ENCODE results near the gene FOXD4L1. TPM values are rescaled to one million over a fixed set of nuclear protein-coding genes. Genes with fewer than 3 reads are reported as not detected.
A peak's percentile ranks its signal among the peaks of the same experiment; 100 is the strongest.
"Not testable (repeated sequence)": the region's sequence is repeated elsewhere in the genome, so short reads cannot be mapped to it uniquely, and the experiment has no call there.

Gene FOXD4L1
- total and polyA plus RNA-seq, 4 donors, result 0.03 to 0.34 (median 0.28) TPM; not detected in 1

- Histone ChIP-seq H3K27me3 (ENCODE audit: control insufficient read depth in 3 of 3, insufficient read depth in 3 of 3, low read length in 2 of 3) (peaks cover 0 to 25% (median 16%) of the 10 kb centered on the region in 3 donors), H3K4me3 (peak overlapping the region; percentile 19), H3K4me1 (ENCODE audit: control insufficient read depth in 5 of 5, insufficient read depth in 5 of 5, low read length in 5 of 5) (peaks cover 0 to 12% (median 0%) of the 10 kb centered on the region in 5 donors)
- not testable (repeated sequence) for H3K9ac ChIP-seq (ENCODE audit: insufficient read depth in 1 of 2, low read length in 2 of 2); H3K27ac ChIP-seq (ENCODE audit: low read depth in 1 of 2, low read length in 1 of 2); H3K9me3 ChIP-seq (ENCODE audit: control insufficient read depth in 4 of 4, insufficient read depth in 3 of 4, low read length in 3 of 4); H3K36me3 ChIP-seq (ENCODE audit: control insufficient read depth in 4 of 4, insufficient read depth in 4 of 4, low read length in 4 of 4)
- ATAC-seq (ENCODE audit: insufficient read depth, low FRiP score) (peak; percentile 32), DNase-seq (peak in 2 of 3 donors; percentile 28 to 30)
- 6 to 8% methylated on average over 21 to 73 of the region's 73 CpGs for WGBS, 2 donors
Measured at GRCh38 chr2:113502216-113503093, 4.0 kb downstream of the FOXD4L1 start.

GRCh38 chr2:113503094-113504042 lies 4.9 kb downstream of the FOXD4L1 start:
- H3K9me3 ChIP-seq (ENCODE audit: control insufficient read depth in 4 of 4, insufficient read depth in 3 of 4, low read length in 3 of 4); H3K27ac ChIP-seq (ENCODE audit: low read depth in 1 of 2, low read length in 1 of 2); H3K9ac ChIP-seq (ENCODE audit: insufficient read depth in 1 of 2, low read length in 2 of 2); H3K36me3 ChIP-seq (ENCODE audit: control insufficient read depth in 4 of 4, insufficient read depth in 4 of 4, low read length in 4 of 4): not testable (repeated sequence)
- ATAC-seq (ENCODE audit: insufficient read depth, low FRiP score) (peak; percentile 53), DNase-seq (peak; percentile 32 to 60 (median 59))
- WGBS, 2 donors, result 0 to 2% methylated on average over 3 to 116 of the region's 116 CpGs
- H3K27me3 ChIP-seq (ENCODE audit: control insufficient read depth in 3 of 3, insufficient read depth in 3 of 3, low read length in 2 of 3), result peaks cover 0 to 28% (median 21%) of the 10 kb centered on the region in 3 donors
- H3K4me3 ChIP-seq, result peak overlapping the region; percentile 32
- H3K4me1 ChIP-seq (ENCODE audit: control insufficient read depth in 5 of 5, insufficient read depth in 5 of 5, low read length in 5 of 5), result peaks cover 0 to 12% (median 0%) of the 10 kb centered on the region in 5 donors

- not testable (repeated sequence) for H3K36me3 ChIP-seq (ENCODE audit: control insufficient read depth in 4 of 4, insufficient read depth in 4 of 4, low read length in 4 of 4); H3K9me3 ChIP-seq (ENCODE audit: control insufficient read depth in 4 of 4, insufficient read depth in 3 of 4, low read length in 3 of 4); H3K27ac ChIP-seq (ENCODE audit: low read depth in 1 of 2, low read length in 1 of 2); H3K9ac ChIP-seq (ENCODE audit: insufficient read depth in 1 of 2, low read length in 2 of 2); H3K4me3 ChIP-seq; ATAC-seq (ENCODE audit: insufficient read depth, low FRiP score)
- DNase-seq, result peak in 2 of 3 donors; percentile 32 to 35
- H3K4me1 ChIP-seq (ENCODE audit: control insufficient read depth in 5 of 5, insufficient read depth in 5 of 5, low read length in 5 of 5), result peaks cover 0 to 12% (median 0%) of the 10 kb centered on the region in 5 donors
- 5 to 10% methylated on average over 9 to 22 of the region's 23 CpGs for WGBS, 2 donors
- H3K27me3 ChIP-seq (ENCODE audit: control insufficient read depth in 3 of 3, insufficient read depth in 3 of 3, low read length in 2 of 3), result peaks cover 0 to 29% (median 21%) of the 10 kb centered on the region in 3 donors
Measured at GRCh38 chr2:113504081-113504480, 5.6 kb downstream of the FOXD4L1 start.

GRCh38 chr2:113507394-113508140 lies 9.1 kb downstream of the FOXD4L1 start:
- H3K27me3 ChIP-seq (ENCODE audit: control insufficient read depth in 3 of 3, insufficient read depth in 3 of 3, low read length in 2 of 3), result peaks cover 0 to 23% (median 17%) of the 10 kb centered on the region in 3 donors
- not testable (repeated sequence) for H3K4me1 ChIP-seq (ENCODE audit: control insufficient read depth in 5 of 5, insufficient read depth in 5 of 5, low read length in 5 of 5); DNase-seq; H3K4me3 ChIP-seq; H3K27ac ChIP-seq (ENCODE audit: low read depth in 1 of 2, low read length in 1 of 2); H3K36me3 ChIP-seq (ENCODE audit: control insufficient read depth in 4 of 4, insufficient read depth in 4 of 4, low read length in 4 of 4); H3K9me3 ChIP-seq (ENCODE audit: control insufficient read depth in 4 of 4, insufficient read depth in 3 of 4, low read length in 3 of 4); H3K9ac ChIP-seq (ENCODE audit: insufficient read depth in 1 of 2, low read length in 2 of 2); ATAC-seq (ENCODE audit: insufficient read depth, low FRiP score)
- 23 to 27% methylated on average over 11 to 12 of the region's 14 CpGs for WGBS, 2 donors

- not testable (repeated sequence) for H3K9me3 ChIP-seq (ENCODE audit: control insufficient read depth in 4 of 4, insufficient read depth in 3 of 4, low read length in 3 of 4); H3K27ac ChIP-seq (ENCODE audit: low read depth in 1 of 2, low read length in 1 of 2); H3K4me3 ChIP-seq; DNase-seq; H3K9ac ChIP-seq (ENCODE audit: insufficient read depth in 1 of 2, low read length in 2 of 2); ATAC-seq (ENCODE audit: insufficient read depth, low FRiP score); H3K36me3 ChIP-seq (ENCODE audit: control insufficient read depth in 4 of 4, insufficient read depth in 4 of 4, low read length in 4 of 4); H3K4me1 ChIP-seq (ENCODE audit: control insufficient read depth in 5 of 5, insufficient read depth in 5 of 5, low read length in 5 of 5)
- 37 to 43% methylated on average over 9 to 11 of the region's 11 CpGs for WGBS, 2 donors
- peaks cover 0 to 23% (median 17%) of the 10 kb centered on the region in 3 donors for H3K27me3 ChIP-seq (ENCODE audit: control insufficient read depth in 3 of 3, insufficient read depth in 3 of 3, low read length in 2 of 3)
Measured at GRCh38 chr2:113508187-113508586, 9.7 kb downstream of the FOXD4L1 start.

- not testable (repeated sequence) for H3K4me3 ChIP-seq; DNase-seq; H3K27ac ChIP-seq (ENCODE audit: low read depth in 1 of 2, low read length in 1 of 2); H3K9me3 ChIP-seq (ENCODE audit: control insufficient read depth in 4 of 4, insufficient read depth in 3 of 4, low read length in 3 of 4); H3K36me3 ChIP-seq (ENCODE audit: control insufficient read depth in 4 of 4, insufficient read depth in 4 of 4, low read length in 4 of 4); H3K4me1 ChIP-seq (ENCODE audit: control insufficient read depth in 5 of 5, insufficient read depth in 5 of 5, low read length in 5 of 5); ATAC-seq (ENCODE audit: insufficient read depth, low FRiP score); H3K9ac ChIP-seq (ENCODE audit: insufficient read depth in 1 of 2, low read length in 2 of 2)
- H3K27me3 ChIP-seq (ENCODE audit: control insufficient read depth in 3 of 3, insufficient read depth in 3 of 3, low read length in 2 of 3), result peaks cover 0 to 13% (median 11%) of the 10 kb centered on the region in 3 donors
- 74% methylated on average over 2 of the region's 3 CpGs; no CpG with 5 or more reads in 1 of the 2 donors for WGBS, 2 donors
Measured at GRCh38 chr2:113510913-113511312, 12.4 kb downstream of the FOXD4L1 start.

GRCh38 chr2:113511859-113512258 lies 13.4 kb downstream of the FOXD4L1 start:
- not testable (repeated sequence) for H3K4me3 ChIP-seq; H3K9me3 ChIP-seq (ENCODE audit: control insufficient read depth in 4 of 4, insufficient read depth in 3 of 4, low read length in 3 of 4); H3K4me1 ChIP-seq (ENCODE audit: control insufficient read depth in 5 of 5, insufficient read depth in 5 of 5, low read length in 5 of 5); ATAC-seq (ENCODE audit: insufficient read depth, low FRiP score); H3K27ac ChIP-seq (ENCODE audit: low read depth in 1 of 2, low read length in 1 of 2); H3K9ac ChIP-seq (ENCODE audit: insufficient read depth in 1 of 2, low read length in 2 of 2); DNase-seq; H3K36me3 ChIP-seq (ENCODE audit: control insufficient read depth in 4 of 4, insufficient read depth in 4 of 4, low read length in 4 of 4)
- H3K27me3 ChIP-seq (ENCODE audit: control insufficient read depth in 3 of 3, insufficient read depth in 3 of 3, low read length in 2 of 3), result peaks cover 0 to 13% (median 8%) of the 10 kb centered on the region in 3 donors
- WGBS, 2 donors, result 78 to 81% methylated on average over 14 of the region's 14 CpGs

Measured in lung (tissue), 10 donors.